OCI-LY7 (cell line): ENCODE results near the gene NRG2. TPM values are rescaled to one million over a fixed set of nuclear protein-coding genes. Genes with fewer than 3 reads are reported as not detected.
A peak's percentile ranks its signal among the peaks of the same experiment; 100 is the strongest.

Experiments used
- BruUV-seq: library from RNA; stranded (reverse); fragments of 400-500 nt; replicated peaks from 2 replicates; lab custom pipeline; 2021; lab: Mats Ljungman, UMichigan
- CTCF ChIA-PET: fragments of 300-600 bp; sonication (Branson Sonifier 250); formaldehyde crosslinking; loops from one replicate; lab custom pipeline; 2022; ENCODE audit warnings: antibody characterized with exemption; ENCODE audit not compliant: unreplicated experiment; lab: Charles Lee
- POLR2A ChIA-PET: fragments of 300-600 bp; sonication (Branson Sonifier 250); formaldehyde crosslinking; loops from one replicate; lab custom pipeline; 2022; ENCODE audit warnings: antibody characterized with exemption; lab: Charles Lee
- DNase-seq: peaks from one replicate; pipeline ENCODE4 v3.0.0-alpha.2; 2015; ENCODE audit warnings: low spot score
- H2AFZ ChIP-seq: fragments of 200-600 bp; sonication (generic), shearing (Covaris generic); 2 replicates; pipeline ENCODE4 v1.6.1; 2014; ENCODE audit warnings: mild to moderate bottlenecking, antibody characterized with exemption, low read length, moderate library complexity
- H3K27ac ChIP-seq: fragments of 200-600 bp; sonication (generic); 2 replicates; pipeline ENCODE4 v1.5.1; 2014; ENCODE audit warnings: mixed run types, low read depth, mild to moderate bottlenecking, moderate library complexity, low read length, inconsistent platforms; ENCODE audit not compliant: poor library complexity, severe bottlenecking
- H3K36me3 ChIP-seq: fragments of 200-600 bp; sonication (generic); 2 replicates; pipeline ENCODE4 v1.6.1; 2014; ENCODE audit warnings: mild to moderate bottlenecking, antibody characterized with exemption, low read length, moderate library complexity, mixed read lengths; ENCODE audit not compliant: insufficient read depth
- H3K4me1 ChIP-seq: fragments of 200-600 bp; sonication (generic); 2 replicates; pipeline ENCODE4 v1.5.1; 2014; ENCODE audit warnings: mild to moderate bottlenecking, low read length; ENCODE audit not compliant: insufficient read depth, poor library complexity, severe bottlenecking
- H3K4me2 ChIP-seq: fragments of 200-600 bp; sonication (generic); 2 replicates; pipeline ENCODE4 v1.6.1; 2014; ENCODE audit warnings: mild to moderate bottlenecking, low read length
- H3K4me3 ChIP-seq: fragments of 200-600 bp; sonication (generic); 2 replicates; pipeline ENCODE4 v1.5.1; 2014; ENCODE audit warnings: mild to moderate bottlenecking, low read depth, low read length; ENCODE audit not compliant: poor library complexity, severe bottlenecking
- H3K79me2 ChIP-seq: fragments of 200-600 bp; sonication (generic); 2 replicates; pipeline ENCODE4 v1.6.1; 2016; ENCODE audit warnings: low read depth, mild to moderate bottlenecking, low read length, moderate library complexity, mixed read lengths; ENCODE audit not compliant: insufficient read depth
- H3K9me2 ChIP-seq: fragments of 200-600 bp; sonication (generic); 2 replicates; pipeline ENCODE4 v1.6.1; 2016; ENCODE audit warnings: mild to moderate bottlenecking, low read length, mixed read lengths; ENCODE audit not compliant: insufficient read depth
- H3K9me3 ChIP-seq: fragments of 200-600 bp; sonication (generic); 2 replicates; pipeline ENCODE4 v1.6.1; 2014; ENCODE audit warnings: mild to moderate bottlenecking, mixed run types, low read length, mixed read lengths
- H4K20me1 ChIP-seq: fragments of 200-600 bp; sonication (generic); 2 replicates; pipeline ENCODE4 v1.6.1; 2014; ENCODE audit warnings: mild to moderate bottlenecking, antibody characterized with exemption, low read length, moderate library complexity, mixed read lengths; ENCODE audit not compliant: insufficient read depth
- CTCF ChIP-seq: fragments of 200-600 bp; sonication (generic); conservative IDR thresholded peaks from 2 replicates; pipeline ENCODE4 v1.5.1; 2014; ENCODE audit warnings: mild to moderate bottlenecking, antibody characterized with exemption, low read length, moderate library complexity, mixed read lengths
- EZH2phosphoT487 ChIP-seq: fragments of 200-600 bp; sonication (generic); IDR thresholded peaks from 2 replicates; pipeline ENCODE4 v1.6.1; 2018; ENCODE audit warnings: low read depth, borderline replicate concordance, mild to moderate bottlenecking, mixed run types, antibody characterized with exemption, low read length, moderate library complexity, mixed read lengths
- intact Hi-C: fragments of 100-400 bp; cut with micrococcal nuclease; formaldehyde crosslinking; loops from one replicate; pipeline ENCODE4 v1.10.0; 2022; ENCODE audit not compliant: unreplicated experiment
- total RNA-seq, 2 experiments: library from RNA; depleted of rRNA in 1 of 2; stranded (reverse); fragments of >200 nt in 1 of 2; shearing (Covaris generic) in 1 of 2; gene quantifications; 2 replicates each; pipeline ENCODE4 v1.2.3, GENCODE V29; 2014 to 2022

Gene NRG2
- total RNA-seq, 2 experiments from 2014 or later = 1.7 TPM; not detected in 1

GRCh38 chr5:140076788-140077187 lies 33.7 kb upstream of the NRG2 start:
- Histone ChIP-seq H3K9me3 (no peaks in the 10 kb centered on the region), H3K4me2 (no peak overlapping the region), H3K4me3 (no peak overlapping the region), H3K27ac (no peak overlapping the region), H3K9me2 (no peaks in the 10 kb centered on the region), H4K20me1 (no peaks in the 10 kb centered on the region), H2AFZ (no peak overlapping the region), H3K79me2 (no peaks in the 10 kb centered on the region), H3K4me1 (no peaks in the 10 kb centered on the region), H3K36me3 (no peaks in the 10 kb centered on the region)
- no peak for TF ChIP-seq EZH2phosphoT487
- no peak for TF ChIP-seq CTCF
- intact Hi-C loops = no loop called here
- POLR2A ChIA-PET = no interaction called here
- no TSS peak for BruUV-seq
- CTCF ChIA-PET = no interaction called here
- no peak for DNase-seq

- BruUV-seq = no TSS peak
- no peak for DNase-seq
- H3K36me3 ChIP-seq = no peaks in the 10 kb centered on the region
- H3K9me2 ChIP-seq = no peaks in the 10 kb centered on the region
- H3K4me2 ChIP-seq = no peak overlapping the region
- POLR2A ChIA-PET = interaction anchor here (0.5 kb wide), 1 partner anchor 96 kb away, joined by 3 read pairs; no protein-coding TSS in a partner anchor
- no peak overlapping the region for H3K4me3 ChIP-seq
- no peaks in the 10 kb centered on the region for H3K79me2 ChIP-seq
- TF ChIP-seq CTCF (no peak), EZH2phosphoT487 (no peak)
- no peaks in the 10 kb centered on the region for H4K20me1 ChIP-seq
- H3K27ac ChIP-seq = no peak overlapping the region
- CTCF ChIA-PET = no interaction called here
- intact Hi-C loops = no loop called here
- no peak overlapping the region for H2AFZ ChIP-seq
- no peaks in the 10 kb centered on the region for H3K4me1 ChIP-seq
- H3K9me3 ChIP-seq = no peaks in the 10 kb centered on the region
Measured at GRCh38 chr5:140076142-140076541, 33.0 kb upstream of the NRG2 start.

GRCh38 chr5:140075371-140075770 lies 32.3 kb upstream of the NRG2 start:
- Histone ChIP-seq H3K9me2 (no peaks in the 10 kb centered on the region), H4K20me1 (no peaks in the 10 kb centered on the region), H3K27ac (no peak overlapping the region), H3K79me2 (no peaks in the 10 kb centered on the region), H3K36me3 (no peaks in the 10 kb centered on the region), H3K4me1 (no peaks in the 10 kb centered on the region), H3K4me2 (no peak overlapping the region), H3K9me3 (no peaks in the 10 kb centered on the region), H2AFZ (no peak overlapping the region), H3K4me3 (no peak overlapping the region)
- peak; percentile 8 for DNase-seq
- no TSS peak for BruUV-seq
- CTCF ChIA-PET = no interaction called here
- intact Hi-C loops = no loop called here
- POLR2A ChIA-PET = interaction anchor here (0.5 to 1.2 kb wide), 5 partner anchors 14 to 95 kb away, joined by 3 to 5 read pairs (median 4); no protein-coding TSS in a partner anchor
- TF ChIP-seq CTCF (peak; percentile 69), EZH2phosphoT487 (no peak)
